MM.1S (cell line): ENCODE data around the gene ASIC2.

Experiments used
- DNase-seq: peaks from one replicate; pipeline ENCODE4 v3.0.0-alpha.2; 2015
- H2AFZ ChIP-seq: fragments of 300-600 bp; sonication (generic); 2 replicates; pipeline ENCODE4 v1.6.0; 2016; ENCODE audit warnings: antibody characterized with exemption, low read length
- H3F3A ChIP-seq: fragments of 300-600 bp; sonication (generic); 2 replicates; pipeline ENCODE4 v1.6.1; 2016; ENCODE audit warnings: mild to moderate bottlenecking, antibody characterized with exemption, low read length, moderate library complexity, mixed read lengths; ENCODE audit not compliant: insufficient read depth
- H3K27ac ChIP-seq: fragments of 300-600 bp; sonication (generic); 2 replicates; pipeline ENCODE4 v1.5.1; 2016; ENCODE audit warnings: mild to moderate bottlenecking, low read length
- H3K27me3 ChIP-seq: fragments of 300-600 bp; sonication (generic); replicated peaks from 2 replicates; pipeline ENCODE4 v1.6.0; 2016; ENCODE audit warnings: low read length; ENCODE audit not compliant: insufficient read depth
- H3K36me3 ChIP-seq: fragments of 300-600 bp; sonication (generic); replicated peaks from 2 replicates; pipeline ENCODE4 v1.6.1; 2016; ENCODE audit warnings: mild to moderate bottlenecking, low read length, mixed read lengths; ENCODE audit not compliant: insufficient read depth
- H3K4me1 ChIP-seq: fragments of 300-600 bp; sonication (generic); 2 replicates; pipeline ENCODE4 v1.6.1; 2016; ENCODE audit warnings: low read length, mixed read lengths
- H3K4me2 ChIP-seq: fragments of 300-600 bp; sonication (generic); 2 replicates; pipeline ENCODE4 v1.6.0; 2016; ENCODE audit warnings: low read depth, low read length
- H3K4me3 ChIP-seq: fragments of 300-600 bp; sonication (generic); 2 replicates; pipeline ENCODE4 v1.5.1; 2016; ENCODE audit warnings: low read length, mixed read lengths
- H3K79me2 ChIP-seq: fragments of 300-600 bp; sonication (generic); 2 replicates; pipeline ENCODE4 v1.6.1; 2016; ENCODE audit warnings: mixed run types, low read length, mixed read lengths
- H3K9ac ChIP-seq: fragments of 300-600 bp; sonication (generic); 2 replicates; pipeline ENCODE4 v1.6.1; 2016; ENCODE audit warnings: low read length, mixed read lengths
- H3K9me2 ChIP-seq: fragments of 300-600 bp; sonication (generic); replicated peaks from 2 replicates; pipeline ENCODE4 v1.6.1; 2016; ENCODE audit warnings: mild to moderate bottlenecking, low read length, mixed read lengths; ENCODE audit not compliant: insufficient read depth
- H3K9me3 ChIP-seq: fragments of 300-600 bp; sonication (generic); replicated peaks from 2 replicates; pipeline ENCODE4 v1.6.1; 2016; ENCODE audit warnings: mild to moderate bottlenecking, low read length, mixed read lengths; ENCODE audit not compliant: insufficient read depth
- H4K20me1 ChIP-seq: fragments of 300-600 bp; sonication (generic); 2 replicates; pipeline ENCODE4 v1.6.1; 2016; ENCODE audit warnings: mild to moderate bottlenecking, low read length, moderate library complexity, mixed read lengths; ENCODE audit not compliant: insufficient read depth
- EZH2 ChIP-seq: fragments of 300-600 bp; sonication (generic); optimal IDR thresholded peaks from 2 replicates; pipeline ENCODE3; 2017; ENCODE audit warnings: low read depth, mild to moderate bottlenecking, antibody characterized with exemption, low read length, mixed read lengths
- EZH2phosphoT487 ChIP-seq: fragments of 300-600 bp; sonication (generic); IDR thresholded peaks from 2 replicates; pipeline ENCODE4 v1.6.1; 2018; ENCODE audit warnings: antibody characterized with exemption, low read length
- TF ChIP-seq, protein P1 (sequence below): fragments of 300-600 bp; sonication (generic); IDR thresholded peaks from 2 replicates; pipeline ENCODE4 v1.5.1; 2016; ENCODE audit warnings: antibody characterized with exemption, low read length, mixed read lengths

Gene ASIC2

DNA sequence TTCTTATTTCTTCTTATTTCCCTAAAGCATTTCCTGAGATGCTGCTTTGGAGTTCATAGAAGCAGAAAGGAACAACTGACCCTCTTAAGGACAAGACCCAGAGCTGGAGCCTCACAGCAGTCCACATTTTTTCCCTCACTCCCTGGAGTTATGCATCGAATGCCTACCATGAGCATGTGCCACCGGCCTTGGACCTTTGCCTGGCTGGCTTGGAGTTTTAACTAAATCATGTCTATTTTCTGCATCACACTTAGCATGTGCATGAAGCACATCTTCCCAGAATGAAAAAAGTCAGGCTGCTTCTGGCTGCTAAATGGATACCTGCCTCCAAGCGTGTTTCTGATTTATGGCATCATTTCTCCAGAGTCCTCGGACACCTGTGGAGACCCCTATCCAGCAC lies 196.9 kb downstream of the ASIC2 start:
- no peak overlapping the region for H2AFZ ChIP-seq
- H3K9me3 ChIP-seq, result no peaks in the 10 kb centered on the region
- no peaks in the 10 kb centered on the region for H3F3A ChIP-seq
- H3K79me2 ChIP-seq, result no peaks in the 10 kb centered on the region
- no peaks in the 10 kb centered on the region for H3K4me1 ChIP-seq
- H3K9me2 ChIP-seq, result no peaks in the 10 kb centered on the region
- H3K27me3 ChIP-seq, result no peaks in the 10 kb centered on the region; the same call in 1 of the 2 replicates
- DNase-seq, result no peak
- no peak overlapping the region for H3K4me3 ChIP-seq
- no peaks in the 10 kb centered on the region for H4K20me1 ChIP-seq
- no peaks in the 10 kb centered on the region for H3K36me3 ChIP-seq
- H3K27ac ChIP-seq, result no peak overlapping the region
- no peak overlapping the region for H3K9ac ChIP-seq
- TF ChIP-seq EZH2phosphoT487 (no peak), EZH2 (no peak)
- TF ChIP-seq, protein P1, sequence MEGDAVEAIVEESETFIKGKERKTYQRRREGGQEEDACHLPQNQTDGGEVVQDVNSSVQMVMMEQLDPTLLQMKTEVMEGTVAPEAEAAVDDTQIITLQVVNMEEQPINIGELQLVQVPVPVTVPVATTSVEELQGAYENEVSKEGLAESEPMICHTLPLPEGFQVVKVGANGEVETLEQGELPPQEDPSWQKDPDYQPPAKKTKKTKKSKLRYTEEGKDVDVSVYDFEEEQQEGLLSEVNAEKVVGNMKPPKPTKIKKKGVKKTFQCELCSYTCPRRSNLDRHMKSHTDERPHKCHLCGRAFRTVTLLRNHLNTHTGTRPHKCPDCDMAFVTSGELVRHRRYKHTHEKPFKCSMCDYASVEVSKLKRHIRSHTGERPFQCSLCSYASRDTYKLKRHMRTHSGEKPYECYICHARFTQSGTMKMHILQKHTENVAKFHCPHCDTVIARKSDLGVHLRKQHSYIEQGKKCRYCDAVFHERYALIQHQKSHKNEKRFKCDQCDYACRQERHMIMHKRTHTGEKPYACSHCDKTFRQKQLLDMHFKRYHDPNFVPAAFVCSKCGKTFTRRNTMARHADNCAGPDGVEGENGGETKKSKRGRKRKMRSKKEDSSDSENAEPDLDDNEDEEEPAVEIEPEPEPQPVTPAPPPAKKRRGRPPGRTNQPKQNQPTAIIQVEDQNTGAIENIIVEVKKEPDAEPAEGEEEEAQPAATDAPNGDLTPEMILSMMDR, result no peak
- H3K4me2 ChIP-seq, result no peak overlapping the region

DNA sequence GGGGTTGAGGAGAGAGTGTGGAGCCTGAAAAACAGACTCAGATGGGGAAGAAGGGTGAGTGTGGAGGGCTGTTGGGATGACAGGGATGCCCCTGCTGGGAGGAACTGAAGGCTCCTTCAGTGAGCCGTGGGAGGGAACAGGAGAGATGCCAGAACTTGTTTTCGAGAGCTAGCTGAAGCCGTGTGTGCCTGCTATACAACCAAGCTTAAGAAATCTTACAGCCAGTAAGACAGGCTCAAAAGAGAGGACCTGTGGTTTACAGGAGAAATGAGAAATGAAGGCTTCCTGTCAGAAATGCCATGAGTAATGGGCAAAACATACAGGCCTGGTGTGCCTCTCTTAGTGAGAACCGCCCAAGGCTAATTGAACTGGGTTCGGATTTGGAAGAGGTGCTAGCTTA lies 201.8 kb downstream of the ASIC2 start:
- no peak overlapping the region for H3K4me3 ChIP-seq
- H3K4me1 ChIP-seq, result no peaks in the 10 kb centered on the region
- no peaks in the 10 kb centered on the region for H3K36me3 ChIP-seq
- no peaks in the 10 kb centered on the region for H3F3A ChIP-seq
- H3K9me2 ChIP-seq, result no peaks in the 10 kb centered on the region
- no peak for DNase-seq
- no peak overlapping the region for H3K9ac ChIP-seq
- H3K4me2 ChIP-seq, result no peak overlapping the region
- no peaks in the 10 kb centered on the region for H3K79me2 ChIP-seq
- no peaks in the 10 kb centered on the region; the same call in 1 of the 2 replicates for H3K27me3 ChIP-seq
- H4K20me1 ChIP-seq, result no peaks in the 10 kb centered on the region
- TF ChIP-seq, protein P1, result no peak
- TF ChIP-seq EZH2 (no peak), EZH2phosphoT487 (no peak)
- no peaks in the 10 kb centered on the region for H3K9me3 ChIP-seq
- H3K27ac ChIP-seq, result no peak overlapping the region
- H2AFZ ChIP-seq, result no peak overlapping the region

DNA sequence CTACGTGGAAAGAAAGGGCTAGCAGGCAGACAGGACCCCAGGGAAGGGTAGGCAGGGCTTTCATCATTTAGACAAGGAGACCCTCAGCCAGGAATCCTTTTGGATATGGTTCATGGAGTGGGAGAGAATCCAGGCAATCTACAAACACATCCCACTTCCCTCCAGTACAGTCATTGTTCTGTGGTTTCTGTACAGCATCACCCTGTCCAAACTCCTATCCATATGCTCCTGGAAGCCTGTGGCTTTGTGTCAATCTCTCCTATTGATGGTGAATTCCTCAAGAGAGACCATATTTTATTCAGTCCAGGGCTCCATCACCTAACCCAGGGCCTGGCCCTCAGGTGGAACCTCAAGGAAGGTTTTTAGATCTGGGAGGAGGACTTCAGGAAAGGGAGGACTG lies 202.3 kb downstream of the ASIC2 start:
- Histone ChIP-seq H3K79me2 (no peaks in the 10 kb centered on the region), H3K27me3 (no peaks in the 10 kb centered on the region; the same call in 1 of the 2 replicates)

More for the DNA sequence above, 202.3 kb downstream of the ASIC2 start:
- no peak overlapping the region for H3K4me2 ChIP-seq
- TF ChIP-seq, protein P1, result no peak
- TF ChIP-seq EZH2phosphoT487, result no peak
- no peak for TF ChIP-seq EZH2
- no peaks in the 10 kb centered on the region for H4K20me1 ChIP-seq
- no peaks in the 10 kb centered on the region for H3K4me1 ChIP-seq
- no peak overlapping the region for H3K9ac ChIP-seq
- no peaks in the 10 kb centered on the region for H3K36me3 ChIP-seq
- no peak overlapping the region for H3K27ac ChIP-seq
- H3F3A ChIP-seq, result no peaks in the 10 kb centered on the region
- no peak overlapping the region for H2AFZ ChIP-seq
- H3K9me2 ChIP-seq, result no peaks in the 10 kb centered on the region
- no peak overlapping the region for H3K4me3 ChIP-seq
- H3K9me3 ChIP-seq, result no peaks in the 10 kb centered on the region
- no peak for DNase-seq
